GM21367 (cell line): ENCODE results near the gene DMBX1.

ENCODE experiments used
- ATAC-seq: cut with Tn5 transposase; IDR thresholded peaks from one replicate; pipeline ENCODE4 v1.9.1; 2021; ENCODE audit not compliant: unreplicated experiment

DMBX1 gene

GRCh38 chr1:46480959-46481646 lies 8.5 kb upstream of the DMBX1 start:
- no peak for ATAC-seq

GRCh38 chr1:46481961-46482360 lies 7.7 kb upstream of the DMBX1 start:
- no peak for ATAC-seq

GRCh38 chr1:46483589-46483988 lies 6.0 kb upstream of the DMBX1 start:
- no peak for ATAC-seq

GRCh38 chr1:46484783-46485490 lies 4.7 kb upstream of the DMBX1 start:
- no peak for ATAC-seq

GRCh38 chr1:46485564-46486431 lies 3.8 kb upstream of the DMBX1 start:
- no peak for ATAC-seq

GRCh38 chr1:46486432-46487015 lies 3.1 kb upstream of the DMBX1 start:
- ATAC-seq, result no peak

GRCh38 chr1:46487818-46488218 lies 1.8 kb upstream of the DMBX1 start:
- ATAC-seq, result no peak

GRCh38 chr1:46488343-46489168 lies 1.1 kb upstream of the DMBX1 start:
- no peak for ATAC-seq

GRCh38 chr1:46489169-46489637 lies 433 bp upstream of the DMBX1 start:
- ATAC-seq, result no peak

- no peak for ATAC-seq
Observed at GRCh38 chr1:46490406-46490655, 695 bp downstream of the DMBX1 start.

GRCh38 chr1:46490656-46491442 lies 1.2 kb downstream of the DMBX1 start:
- no peak for ATAC-seq

GRCh38 chr1:46491443-46492268 lies 2.0 kb downstream of the DMBX1 start:
- ATAC-seq, result no peak

- no peak for ATAC-seq
Observed at GRCh38 chr1:46492269-46492853, 2.7 kb downstream of the DMBX1 start.

- no peak for ATAC-seq
Observed at GRCh38 chr1:46492871-46493270, 3.2 kb downstream of the DMBX1 start.

GRCh38 chr1:46493316-46494032 lies 3.8 kb downstream of the DMBX1 start:
- no peak for ATAC-seq

GRCh38 chr1:46494910-46495309 lies 5.3 kb downstream of the DMBX1 start:
- ATAC-seq, result no peak

GRCh38 chr1:46495778-46496177 lies 6.1 kb downstream of the DMBX1 start:
- ATAC-seq, result no peak

GRCh38 chr1:46496505-46496904 lies 6.9 kb downstream of the DMBX1 start:
- ATAC-seq, result no peak
